Mucosa of descending colon (tissue), 3 donors: ENCODE data around the gene SEPTIN10. TPM values are rescaled to one million over a fixed set of nuclear protein-coding genes. Genes with fewer than 3 reads are reported as not detected.

Source experiments
- ATAC-seq: fragments of 200-7000 bp; cut with Tn5 transposase; one replicate; pipeline ENCODE4 v1.9.1; 2020; ENCODE audit warnings: mild to moderate bottlenecking, moderate library complexity
- DNase-seq, 3 donors: peaks; one replicate each; pipeline ENCODE4 v3.0.0-alpha.2; 2020
- H3K36me3 ChIP-seq: fragments of 200-600 bp; one replicate; pipeline ENCODE4 v1.8.0; 2021; ENCODE audit warnings: low read depth, mild to moderate bottlenecking
- H3K4me1 ChIP-seq: fragments of 200-600 bp; one replicate; pipeline ENCODE4 v1.8.0; 2021; ENCODE audit warnings: low read depth, mild to moderate bottlenecking
- H3K4me3 ChIP-seq: fragments of 200-600 bp; one replicate; pipeline ENCODE4 v1.8.0; 2021; ENCODE audit warnings: mild to moderate bottlenecking
- H3K9me3 ChIP-seq: fragments of 200-600 bp; one replicate; pipeline ENCODE4 v1.8.0; 2021; ENCODE audit warnings: mild to moderate bottlenecking
- CTCF ChIP-seq: fragments of 200-600 bp; IDR thresholded peaks from one replicate; pipeline ENCODE4 v1.8.0; 2022; ENCODE audit warnings: antibody characterized with exemption, mild to moderate bottlenecking
- intact Hi-C, 2 donors: fragments of 100-400 bp; cut with DNase I in 1 of 2; cut with micrococcal nuclease in 1 of 2; formaldehyde crosslinking; loops; one replicate each; pipeline versions ENCODE4 v1.11.0 to v1.11.1; 2022; cut with DNase I, micrococcal nuclease
- total RNA-seq, 3 donors: library from RNA; stranded (reverse); fragmentation: NEBNext Ultra II Directional in 2 of 3; extraction: Animal tissue kit (Norgen Biotek cat#: 25700) in 2 of 3; gene quantifications; one replicate each; pipeline versions ENCODE4 v1.2.1 to v1.2.4, GENCODE V29; 2021 to 2023
- donor health status: DM: no; HTN: no; CAD: no; lungs with moderate emphysema.
- donor health status: DM: no; HTN: no; CAD: no.
- donor health status: DM: no; HTN: yes; CAD: no.

Gene SEPTIN10
- total RNA-seq, 3 donors from 2014 or later = 79.3 to 112 (median 84.1) TPM

- Histone ChIP-seq H3K36me3 (no peaks in the 10 kb centered on the region), H3K9me3 (no peaks in the 10 kb centered on the region), H3K4me3 (no peak overlapping the region), H3K4me1 (no peaks in the 10 kb centered on the region)
- ATAC-seq = no peak
- intact Hi-C loops = no loop called here
- TF ChIP-seq CTCF = no peak
- DNase-seq = peak in 1 of 3 donors; percentile 3
Observed at GRCh38 chr2:109521233-109522062, 92.3 kb downstream of the SEPTIN10 start.

GRCh38 chr2:109519513-109519912 is 94.3 kb downstream of the SEPTIN10 start:
- H3K36me3 ChIP-seq = no peaks in the 10 kb centered on the region
- intact Hi-C loops = loop anchor here in 1 of 2 donors (10.0 kb wide), 1 partner anchor 395 kb away; the partner anchor contains the start of gene SH3RF3

GRCh38 chr2:109517118-109517889 is 96.5 kb downstream of the SEPTIN10 start:
- no peak for DNase-seq
- intact Hi-C loops = loop anchor here in 1 of 2 donors (10.0 kb wide), 1 partner anchor 393 kb away; the partner anchor contains the start of gene SH3RF3
- H3K36me3 ChIP-seq = no peaks in the 10 kb centered on the region

More at GRCh38 chr2:109519513-109519912, 94.3 kb downstream of the SEPTIN10 start:
- ATAC-seq (no peak), DNase-seq (no peak)
- H3K9me3 ChIP-seq = no peaks in the 10 kb centered on the region
- H3K4me1 ChIP-seq = no peaks in the 10 kb centered on the region
- no peak overlapping the region for H3K4me3 ChIP-seq
- TF ChIP-seq CTCF = no peak

GRCh38 chr2:109516445-109517117 is 97.2 kb downstream of the SEPTIN10 start:
- Histone ChIP-seq H3K4me3 (no peak overlapping the region), H3K9me3 (no peaks in the 10 kb centered on the region), H3K36me3 (no peaks in the 10 kb centered on the region), H3K4me1 (no peaks in the 10 kb centered on the region)
- DNase-seq (peak in 2 of 3 donors; percentile 78 to 79), ATAC-seq (peak; percentile 86)
- peak; percentile 32 for TF ChIP-seq CTCF
- intact Hi-C loops = loop anchor here in 1 of 2 donors (10.0 kb wide), 1 partner anchor 392 kb away; the partner anchor contains the start of gene SH3RF3

More at GRCh38 chr2:109517118-109517889, 96.5 kb downstream of the SEPTIN10 start:
- no peaks in the 10 kb centered on the region for H3K4me1 ChIP-seq
- TF ChIP-seq CTCF = no peak
- H3K4me3 ChIP-seq = no peak overlapping the region
- no peaks in the 10 kb centered on the region for H3K9me3 ChIP-seq
- ATAC-seq = no peak

- intact Hi-C loops = loop anchor here in 1 of 2 donors (10.0 kb wide), 1 partner anchor 390 kb away; the partner anchor contains the start of gene SH3RF3
- TF ChIP-seq CTCF = no peak
- DNase-seq (no peak), ATAC-seq (no peak)
- Histone ChIP-seq H3K4me3 (no peak overlapping the region), H3K4me1 (no peaks in the 10 kb centered on the region), H3K9me3 (no peaks in the 10 kb centered on the region), H3K36me3 (no peaks in the 10 kb centered on the region)
Observed at GRCh38 chr2:109514857-109515256, 98.9 kb downstream of the SEPTIN10 start.
